Activated T-cell treated with anti-CD3 and anti-CD28 coated beads, Interleukin-2, amount 50 U/mL, for 24 hours (primary cell): Measurements from ENCODE around the gene ACSF2.
A peak's percentile ranks its signal among the peaks of the same experiment; 100 is the strongest.

Source experiments
- DNase-seq: peaks from one replicate; pipeline ENCODE4 v3.0.0-alpha.2; 2020
- H3K27ac Mint-ChIP-seq: 2 replicates; pipeline ENCODE4 v1.8.0; 2020; ENCODE audit warnings: mild to moderate bottlenecking, mixed read lengths
- H3K27me3 Mint-ChIP-seq: 2 replicates; pipeline ENCODE4 v1.8.0; 2020; ENCODE audit warnings: mixed read lengths
- H3K36me3 Mint-ChIP-seq: 2 replicates; pipeline ENCODE4 v1.8.0; 2020; ENCODE audit warnings: low read depth, mixed read lengths
- H3K4me1 Mint-ChIP-seq: 2 replicates; pipeline ENCODE4 v1.8.0; 2020; ENCODE audit warnings: low read depth, mixed read lengths
- H3K4me3 Mint-ChIP-seq: 2 replicates; pipeline ENCODE4 v1.8.0; 2020; ENCODE audit warnings: mild to moderate bottlenecking, moderate library complexity, mixed read lengths
- H3K9me3 Mint-ChIP-seq: 2 replicates; pipeline ENCODE4 v1.8.0; 2020; ENCODE audit warnings: mixed read lengths

The ACSF2 gene, protein sequence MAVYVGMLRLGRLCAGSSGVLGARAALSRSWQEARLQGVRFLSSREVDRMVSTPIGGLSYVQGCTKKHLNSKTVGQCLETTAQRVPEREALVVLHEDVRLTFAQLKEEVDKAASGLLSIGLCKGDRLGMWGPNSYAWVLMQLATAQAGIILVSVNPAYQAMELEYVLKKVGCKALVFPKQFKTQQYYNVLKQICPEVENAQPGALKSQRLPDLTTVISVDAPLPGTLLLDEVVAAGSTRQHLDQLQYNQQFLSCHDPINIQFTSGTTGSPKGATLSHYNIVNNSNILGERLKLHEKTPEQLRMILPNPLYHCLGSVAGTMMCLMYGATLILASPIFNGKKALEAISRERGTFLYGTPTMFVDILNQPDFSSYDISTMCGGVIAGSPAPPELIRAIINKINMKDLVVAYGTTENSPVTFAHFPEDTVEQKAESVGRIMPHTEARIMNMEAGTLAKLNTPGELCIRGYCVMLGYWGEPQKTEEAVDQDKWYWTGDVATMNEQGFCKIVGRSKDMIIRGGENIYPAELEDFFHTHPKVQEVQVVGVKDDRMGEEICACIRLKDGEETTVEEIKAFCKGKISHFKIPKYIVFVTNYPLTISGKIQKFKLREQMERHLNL

DNA sequence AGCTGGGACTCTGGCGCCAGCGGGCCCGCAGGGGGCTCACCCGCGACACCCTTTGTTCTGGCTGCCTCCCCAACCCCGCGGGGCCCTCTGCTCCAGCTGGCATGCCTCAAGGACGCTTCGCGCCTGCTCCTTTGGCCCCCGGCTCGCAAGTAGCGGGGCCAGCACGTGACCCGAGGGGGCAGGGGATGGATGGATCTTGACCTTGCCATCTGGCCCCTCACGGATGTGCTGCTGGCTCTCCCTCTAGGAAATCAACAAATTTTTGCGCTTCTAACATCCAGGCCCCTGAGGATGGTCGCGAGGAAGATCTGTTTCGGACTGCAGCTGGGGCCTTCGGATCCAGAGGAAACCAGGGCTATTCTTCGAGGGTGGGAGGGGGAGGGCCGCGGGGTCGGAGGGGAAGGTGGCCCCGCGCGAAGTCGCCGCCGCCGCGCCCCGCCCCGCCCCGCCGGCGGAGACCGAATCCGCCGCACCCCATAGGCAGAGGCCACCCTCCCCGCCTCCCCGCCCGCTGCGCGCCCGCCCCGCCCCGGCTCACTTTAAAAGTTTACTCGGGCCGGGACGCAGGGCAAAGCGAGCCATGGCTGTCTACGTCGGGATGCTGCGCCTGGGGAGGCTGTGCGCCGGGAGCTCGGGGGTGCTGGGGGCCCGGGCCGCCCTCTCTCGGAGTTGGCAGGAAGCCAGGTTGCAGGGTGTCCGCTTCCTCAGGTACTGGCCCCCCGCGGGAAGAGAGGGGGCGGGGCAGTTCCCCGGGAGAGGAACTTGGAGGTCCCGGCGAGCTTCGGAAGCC is at the start of gene ACSF2:
ACSF2 (plus strand) TSS at position 537 of the 790 bp plus-strand sequence; CDS start at position 581, 44 bp downstream.
- H3K27ac Mint-ChIP-seq, result peak within 1 kb of the TSS; percentile 83
- no peaks in the 10 kb centered on the region for H3K36me3 Mint-ChIP-seq
- H3K4me1 Mint-ChIP-seq, result peaks cover 34% of the 10 kb centered on the region
- H3K4me3 Mint-ChIP-seq, result peak within 1 kb of the TSS; percentile 80
- H3K9me3 Mint-ChIP-seq, result no peaks in the 10 kb centered on the region
- DNase-seq, result peak; percentile 82
- H3K27me3 Mint-ChIP-seq, result no peaks in the 10 kb centered on the region

DNA sequence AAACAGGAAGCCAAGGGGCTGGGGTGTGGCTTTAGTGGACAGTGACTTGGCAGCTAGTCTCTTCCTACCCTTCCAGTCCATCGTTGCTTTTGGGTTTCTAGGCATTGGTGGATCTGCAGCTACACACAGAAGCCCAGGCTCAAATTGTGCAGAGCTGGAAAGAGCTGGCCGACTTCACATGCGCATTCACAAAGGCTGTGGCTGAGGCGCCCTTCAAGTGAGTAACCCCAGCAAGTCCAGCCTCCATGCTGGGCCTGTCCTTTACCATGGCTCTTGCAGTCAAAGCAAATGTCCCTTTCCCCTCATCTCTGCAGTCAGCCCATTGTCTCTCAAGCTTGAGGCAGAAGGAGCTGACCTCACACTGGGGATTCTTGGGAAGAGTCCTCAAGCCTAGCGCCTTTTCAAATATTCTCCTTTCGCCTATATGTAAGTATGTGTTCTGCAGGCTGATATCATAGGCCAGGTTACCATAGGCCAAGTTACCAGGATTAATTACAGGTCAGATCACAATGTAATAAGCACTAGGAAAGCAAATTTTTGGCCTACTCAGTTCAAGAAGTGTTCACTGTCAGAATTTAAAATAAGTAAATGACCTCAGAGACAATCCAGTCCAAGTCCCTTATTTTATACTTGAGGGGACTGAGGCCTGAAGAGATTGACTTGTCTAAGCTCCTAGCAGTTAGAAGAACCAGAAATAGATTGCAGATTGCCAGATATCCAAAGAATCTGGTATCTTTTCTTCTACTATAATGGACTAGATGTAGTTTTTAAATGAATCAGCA is 46.5 kb upstream of the ACSF2 start:
- Mint-ChIP-seq H3K4me3 (no peak overlapping the region), H3K4me1 (no peaks in the 10 kb centered on the region), H3K27me3 (no peaks in the 10 kb centered on the region), H3K9me3 (no peaks in the 10 kb centered on the region), H3K27ac (no peak overlapping the region), H3K36me3 (peaks cover 95% of the 10 kb centered on the region)
- no peak for DNase-seq

DNA sequence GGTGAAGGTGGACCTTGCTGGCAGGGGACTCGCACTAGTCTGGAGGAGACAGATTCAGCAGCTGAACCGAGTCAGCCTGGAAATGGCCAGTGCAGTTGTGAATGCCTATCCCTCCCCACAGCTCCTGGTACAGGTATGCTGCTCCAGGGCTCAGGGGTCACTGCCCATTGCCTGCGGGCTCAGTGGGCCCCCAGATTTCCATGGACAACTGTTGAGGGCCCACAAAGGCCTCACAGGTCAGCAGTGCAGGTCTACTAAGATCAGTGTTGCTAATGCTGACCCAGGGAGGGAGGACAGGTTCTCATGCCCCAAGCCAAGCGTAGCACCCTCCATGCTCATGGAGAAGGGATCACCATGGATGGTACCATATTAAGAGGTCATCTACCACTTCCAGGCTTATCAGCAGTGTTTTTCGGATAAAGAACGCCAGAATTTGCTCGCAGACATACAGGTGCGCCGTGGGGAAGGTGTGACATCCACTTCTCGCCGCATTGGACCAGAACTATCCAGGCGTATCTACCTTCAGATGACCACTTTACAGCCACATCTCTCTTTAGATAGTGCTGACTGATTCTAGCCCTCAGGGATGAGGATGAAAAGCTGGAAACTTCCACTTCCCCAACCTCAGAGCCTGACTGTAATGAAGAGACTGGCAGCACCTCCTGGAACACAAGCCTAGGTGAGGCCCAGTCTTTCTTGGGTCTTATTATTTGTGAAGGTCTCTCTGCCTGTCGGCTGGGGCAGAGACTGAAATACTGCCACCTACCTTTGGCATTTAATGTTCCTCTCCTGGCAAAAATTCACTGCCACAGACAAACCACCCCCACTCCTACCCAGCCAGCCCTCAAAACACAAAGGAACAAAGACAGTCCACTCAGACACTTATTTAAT is 45.4 kb upstream of the ACSF2 start:
- H3K27ac Mint-ChIP-seq, result no peak overlapping the region

DNA sequence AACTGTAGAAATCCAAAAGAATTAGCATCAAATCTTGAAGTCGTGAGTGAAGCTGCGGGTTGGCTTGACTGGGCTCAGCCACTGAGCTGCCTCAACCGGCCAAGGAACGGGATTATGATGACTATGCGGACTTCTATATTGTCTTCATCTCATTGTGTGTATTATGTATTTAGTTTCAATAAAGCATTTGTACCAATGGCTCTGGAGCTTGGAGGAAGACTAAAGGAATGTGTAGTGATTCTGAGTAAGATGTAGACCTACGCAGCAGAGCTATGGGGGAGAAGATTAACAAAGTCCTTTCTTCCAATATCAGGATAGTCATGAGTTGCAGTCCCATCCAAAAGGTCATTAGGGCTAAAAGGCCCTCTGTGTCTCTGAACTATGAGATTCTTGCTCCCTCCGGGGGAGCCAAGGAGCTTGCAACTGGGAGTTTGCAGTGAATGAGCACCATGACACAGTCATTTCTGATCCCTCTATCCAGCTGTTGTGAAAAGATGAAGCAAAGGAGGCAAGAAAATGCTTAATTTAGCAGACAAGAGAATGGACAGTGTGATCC is 44.7 kb upstream of the ACSF2 start:
- DNase-seq, result no peak
- H3K27me3 Mint-ChIP-seq, result no peaks in the 10 kb centered on the region
- H3K4me3 Mint-ChIP-seq, result no peak overlapping the region
- peaks cover 98% of the 10 kb centered on the region for H3K36me3 Mint-ChIP-seq
- no peaks in the 10 kb centered on the region for H3K4me1 Mint-ChIP-seq
- no peaks in the 10 kb centered on the region for H3K9me3 Mint-ChIP-seq
- no peak overlapping the region for H3K27ac Mint-ChIP-seq

More for the DNA sequence above, 45.4 kb upstream of the ACSF2 start:
- Mint-ChIP-seq H3K4me1 (no peaks in the 10 kb centered on the region), H3K9me3 (no peaks in the 10 kb centered on the region), H3K36me3 (peaks cover 98% of the 10 kb centered on the region), H3K4me3 (no peak overlapping the region), H3K27me3 (no peaks in the 10 kb centered on the region)
- DNase-seq, result no peak

DNA sequence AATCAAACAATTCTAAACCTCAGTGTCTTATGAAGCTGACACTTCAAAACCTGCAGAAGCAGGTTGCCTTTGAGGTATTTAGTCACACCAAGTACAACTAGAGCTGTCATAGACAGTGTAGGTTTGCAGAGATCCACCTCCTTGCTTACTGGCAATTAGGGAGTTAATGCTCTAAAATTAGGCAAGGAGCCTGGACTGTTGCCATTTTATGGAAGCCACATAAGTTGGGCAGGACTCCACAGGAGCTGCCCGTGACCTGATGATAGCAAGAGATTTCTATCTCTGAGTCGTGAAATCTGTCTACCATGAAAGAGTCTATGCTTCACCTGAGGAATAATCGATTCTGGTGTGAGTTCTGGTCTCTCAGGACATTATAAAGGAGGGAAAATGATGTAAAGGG is 44.1 kb upstream of the ACSF2 start:
- no peak overlapping the region for H3K4me3 Mint-ChIP-seq
- peaks cover 98% of the 10 kb centered on the region for H3K36me3 Mint-ChIP-seq
- peak overlapping the region; percentile 44 for H3K27ac Mint-ChIP-seq
- H3K4me1 Mint-ChIP-seq, result no peaks in the 10 kb centered on the region
- no peaks in the 10 kb centered on the region for H3K9me3 Mint-ChIP-seq
- no peaks in the 10 kb centered on the region for H3K27me3 Mint-ChIP-seq
- no peak for DNase-seq

DNA sequence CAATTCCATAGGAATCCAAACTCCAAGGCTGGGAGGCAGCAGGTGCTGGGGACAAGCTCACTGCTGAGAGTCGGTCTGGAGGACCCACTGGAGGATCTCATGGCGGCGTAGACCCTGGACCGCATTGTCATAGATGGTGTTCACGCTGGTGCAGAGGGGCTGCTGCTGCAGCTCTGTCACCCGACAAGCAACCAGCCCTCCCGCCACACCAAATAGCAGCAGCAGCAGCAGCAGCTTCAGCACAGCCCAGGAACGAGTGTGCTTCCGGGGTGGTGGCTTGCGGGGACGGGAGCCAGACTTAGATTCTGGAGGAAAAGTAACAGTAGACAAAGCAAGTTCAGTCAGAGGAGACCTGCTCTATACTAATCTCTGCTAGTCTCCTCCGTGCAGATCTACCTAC is 43.1 kb upstream of the ACSF2 start:
- DNase-seq, result no peak
- Mint-ChIP-seq H3K9me3 (no peaks in the 10 kb centered on the region), H3K4me1 (no peaks in the 10 kb centered on the region), H3K4me3 (no peak overlapping the region), H3K27me3 (no peaks in the 10 kb centered on the region), H3K36me3 (peaks cover 100% of the 10 kb centered on the region), H3K27ac (peak overlapping the region; percentile 30)

DNA sequence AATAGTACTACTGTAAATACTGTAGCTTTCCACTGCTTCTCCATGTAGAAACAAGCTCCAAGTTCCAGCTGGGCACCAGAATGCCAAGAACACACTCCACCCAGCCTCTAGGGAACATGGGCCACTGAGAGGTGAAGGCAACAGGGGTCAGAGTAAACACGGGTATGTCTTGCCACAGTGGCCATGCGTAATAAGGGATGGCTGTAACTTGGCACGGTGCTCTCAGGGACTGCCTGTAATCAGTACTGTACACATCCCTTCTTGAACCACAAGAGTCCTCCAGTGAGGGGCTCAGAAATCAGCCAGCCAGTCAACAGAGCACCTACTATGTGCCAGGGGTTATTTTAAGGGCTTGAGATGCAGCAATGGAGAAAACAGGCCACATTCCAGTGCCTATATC is 39.5 kb upstream of the ACSF2 start:
- Mint-ChIP-seq H3K4me1 (peaks cover under 1% of the 10 kb centered on the region), H3K36me3 (peaks cover 100% of the 10 kb centered on the region), H3K27me3 (no peaks in the 10 kb centered on the region), H3K27ac (peak overlapping the region; percentile 61), H3K9me3 (no peaks in the 10 kb centered on the region), H3K4me3 (no peak overlapping the region)
- DNase-seq, result no peak

DNA sequence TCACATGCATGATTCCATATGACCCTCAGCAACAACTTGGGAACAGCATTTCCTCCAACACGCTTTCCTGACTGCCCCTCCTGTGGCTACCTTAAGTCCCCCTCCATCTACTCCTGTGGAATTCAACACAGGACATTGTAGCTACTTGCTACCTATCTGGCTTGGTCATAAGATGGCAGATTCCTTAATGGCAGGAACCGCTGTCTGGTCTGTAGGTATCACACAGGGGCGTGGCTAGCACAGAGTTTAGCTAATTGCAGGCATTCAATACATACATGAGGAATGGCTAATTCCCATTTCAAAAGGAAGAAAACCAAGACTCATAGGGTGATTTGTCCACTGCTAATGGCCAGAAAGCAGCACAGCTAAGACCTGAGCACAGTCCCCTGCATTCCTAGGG is 37.3 kb upstream of the ACSF2 start:
- no peaks in the 10 kb centered on the region for H3K9me3 Mint-ChIP-seq
- H3K27me3 Mint-ChIP-seq, result no peaks in the 10 kb centered on the region
- H3K4me3 Mint-ChIP-seq, result no peak overlapping the region
- no peak for DNase-seq
- H3K36me3 Mint-ChIP-seq, result peaks cover 100% of the 10 kb centered on the region
- peaks cover 10% of the 10 kb centered on the region for H3K4me1 Mint-ChIP-seq
- peak overlapping the region; percentile 5 for H3K27ac Mint-ChIP-seq

DNA sequence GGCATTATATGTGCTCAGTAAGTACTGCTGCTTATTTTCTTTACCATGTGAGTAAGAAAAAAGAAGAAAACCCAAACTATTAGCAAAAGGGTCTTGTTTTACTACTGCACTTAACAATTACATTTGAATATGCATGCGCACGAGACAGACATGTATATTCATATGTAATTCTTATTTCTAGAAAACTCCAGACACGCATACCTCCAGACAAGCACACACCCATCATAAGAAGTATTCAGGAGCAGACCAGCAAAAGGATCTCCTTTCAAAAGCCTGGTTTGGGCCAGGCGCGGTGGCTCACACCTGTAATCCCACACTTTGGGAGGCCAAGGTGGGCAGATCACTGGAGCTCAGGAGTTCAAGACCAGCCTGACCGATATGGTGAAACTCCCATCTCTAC is 36.5 kb upstream of the ACSF2 start:
- no peak for DNase-seq
- no peak overlapping the region for H3K27ac Mint-ChIP-seq
- no peaks in the 10 kb centered on the region for H3K9me3 Mint-ChIP-seq
- H3K27me3 Mint-ChIP-seq, result no peaks in the 10 kb centered on the region
- peaks cover 100% of the 10 kb centered on the region for H3K36me3 Mint-ChIP-seq
- peaks cover 14% of the 10 kb centered on the region for H3K4me1 Mint-ChIP-seq
- H3K4me3 Mint-ChIP-seq, result no peak overlapping the region

DNA sequence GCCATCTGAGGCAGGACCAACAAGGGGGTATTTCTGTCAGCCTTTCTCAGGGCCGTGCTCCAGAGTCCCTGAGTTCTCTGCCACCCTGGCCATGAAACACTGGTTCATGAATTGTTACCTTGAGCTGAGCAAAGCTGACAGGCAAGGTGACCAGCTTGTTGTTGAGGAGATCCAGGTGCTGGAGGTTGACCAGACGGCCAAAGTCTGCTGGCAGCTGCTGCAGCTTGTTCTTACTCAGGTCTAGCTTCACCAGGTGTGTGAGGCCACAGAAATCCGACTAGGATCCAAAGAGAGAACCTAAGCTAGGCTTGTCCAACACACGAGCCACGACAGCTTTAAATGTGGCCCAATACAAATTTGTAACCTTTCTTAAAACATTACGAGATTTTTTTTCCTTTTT is 33.4 kb upstream of the ACSF2 start:
- Mint-ChIP-seq H3K36me3 (peaks cover 92% of the 10 kb centered on the region), H3K9me3 (no peaks in the 10 kb centered on the region), H3K27ac (peak overlapping the region; percentile 63), H3K4me1 (peaks cover 33% of the 10 kb centered on the region), H3K27me3 (no peaks in the 10 kb centered on the region), H3K4me3 (no peak overlapping the region)
- DNase-seq, result no peak

DNA sequence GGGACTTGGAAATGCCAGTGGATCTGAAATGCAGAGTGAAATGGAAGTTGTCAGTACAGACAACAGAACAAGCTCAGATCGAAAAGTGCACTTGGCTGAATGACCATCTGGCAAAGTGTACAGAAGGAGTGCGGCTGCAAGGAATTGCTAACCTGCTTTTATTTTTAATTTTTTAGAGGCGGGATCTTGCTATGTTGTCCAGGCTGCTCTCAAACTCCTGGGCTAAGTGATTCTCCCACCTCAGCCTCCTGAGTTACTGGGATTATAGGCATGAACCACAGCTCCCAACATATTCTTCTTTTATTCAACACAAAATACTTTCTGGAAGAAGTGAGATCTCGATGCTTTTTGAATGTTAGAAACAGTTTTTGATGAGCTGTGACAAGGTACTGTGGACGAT is 32.3 kb upstream of the ACSF2 start:
- Mint-ChIP-seq H3K27me3 (no peaks in the 10 kb centered on the region), H3K27ac (peak overlapping the region; percentile 13), H3K36me3 (peaks cover 81% of the 10 kb centered on the region), H3K4me3 (no peak overlapping the region), H3K9me3 (no peaks in the 10 kb centered on the region), H3K4me1 (peaks cover 36% of the 10 kb centered on the region)
- no peak for DNase-seq

DNA sequence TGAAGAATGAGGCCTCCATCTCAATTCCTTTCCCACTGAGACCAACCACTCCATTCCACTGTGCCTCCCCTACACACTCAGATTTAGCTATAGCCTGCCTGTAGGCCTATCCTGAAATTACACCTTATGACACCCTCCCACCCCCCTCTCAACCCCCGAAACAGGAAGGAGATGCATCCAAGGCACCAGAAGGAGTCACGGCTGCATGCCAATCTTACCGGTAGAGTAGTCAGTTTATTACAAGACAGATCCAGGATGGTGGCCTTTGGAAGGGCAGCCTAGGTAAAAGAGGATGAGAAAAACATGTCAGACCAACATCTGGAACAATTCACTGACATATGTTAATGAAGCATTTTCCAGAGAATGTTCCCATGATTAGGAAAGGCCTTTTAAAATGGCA is 31.3 kb upstream of the ACSF2 start:
- Mint-ChIP-seq H3K36me3 (peaks cover 71% of the 10 kb centered on the region), H3K4me3 (peak overlapping the region; percentile 95), H3K9me3 (no peaks in the 10 kb centered on the region), H3K27ac (peak overlapping the region; percentile 93), H3K4me1 (peaks cover 36% of the 10 kb centered on the region), H3K27me3 (no peaks in the 10 kb centered on the region)
- no peak for DNase-seq
